ENCODE data around the gene CATSPER3.

CATSPER3 gene

DNA sequence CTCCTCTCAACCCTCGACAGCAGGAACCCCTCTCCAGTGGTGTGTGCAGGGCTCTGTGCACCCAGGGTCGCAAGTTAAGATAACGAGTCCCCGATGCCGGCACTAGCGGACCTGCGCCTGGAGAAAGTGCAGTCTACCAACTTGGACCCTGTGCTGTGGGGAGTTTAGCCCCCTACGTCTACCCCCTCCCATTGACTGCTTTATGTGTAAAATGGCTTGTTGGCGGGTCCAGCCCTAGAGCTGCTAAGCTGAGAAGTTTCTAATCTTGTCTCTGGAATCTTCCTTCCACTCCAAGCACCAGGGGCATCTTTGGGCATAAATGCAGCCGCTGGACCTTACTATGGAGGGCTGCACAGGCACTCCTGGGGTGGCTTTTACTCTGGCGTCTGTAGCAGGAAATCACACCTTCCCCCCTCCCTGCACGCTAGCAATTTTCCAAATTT lies 73.5 kb downstream of the CATSPER3 start:
- no peak for DNase-seq (ENCODE audit: low read depth in 2 of 2)

GRCh38 chr5:135041726-135042125 lies 74.0 kb downstream of the CATSPER3 start:
- DNase-seq (ENCODE audit: low read depth in 2 of 2) = no peak

DNA sequence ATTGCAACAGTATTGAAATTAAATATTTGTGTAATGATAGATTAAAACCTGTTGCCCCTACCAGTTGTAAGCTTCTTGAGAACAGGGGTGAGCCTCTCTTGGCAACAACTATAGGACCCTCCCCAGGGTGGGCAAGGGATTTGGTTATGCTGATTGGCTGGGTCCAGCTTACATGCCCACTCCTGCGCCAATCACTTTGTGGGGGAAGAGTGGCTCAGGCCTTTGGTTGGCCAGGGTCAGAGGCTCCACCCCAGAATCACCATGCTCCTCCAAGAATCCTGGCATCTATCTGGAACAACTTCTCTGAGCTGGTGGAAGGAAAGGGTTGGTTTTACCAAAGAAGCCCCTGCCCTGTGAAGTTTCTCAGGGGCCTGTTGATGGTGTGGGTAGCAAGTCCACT lies 74.9 kb downstream of the CATSPER3 start:
- DNase-seq (ENCODE audit: low read depth in 2 of 2) = no peak

GRCh38 chr5:135045488-135045887 lies 77.8 kb downstream of the CATSPER3 start:
- no peak for DNase-seq (ENCODE audit: low read depth in 2 of 2)

GRCh38 chr5:135046661-135047346 lies 79.1 kb downstream of the CATSPER3 start:
- no peak for DNase-seq (ENCODE audit: low read depth in 2 of 2)

GRCh38 chr5:135047347-135047695 lies 79.6 kb downstream of the CATSPER3 start:
- DNase-seq (ENCODE audit: low read depth in 2 of 2) = no peak

DNA sequence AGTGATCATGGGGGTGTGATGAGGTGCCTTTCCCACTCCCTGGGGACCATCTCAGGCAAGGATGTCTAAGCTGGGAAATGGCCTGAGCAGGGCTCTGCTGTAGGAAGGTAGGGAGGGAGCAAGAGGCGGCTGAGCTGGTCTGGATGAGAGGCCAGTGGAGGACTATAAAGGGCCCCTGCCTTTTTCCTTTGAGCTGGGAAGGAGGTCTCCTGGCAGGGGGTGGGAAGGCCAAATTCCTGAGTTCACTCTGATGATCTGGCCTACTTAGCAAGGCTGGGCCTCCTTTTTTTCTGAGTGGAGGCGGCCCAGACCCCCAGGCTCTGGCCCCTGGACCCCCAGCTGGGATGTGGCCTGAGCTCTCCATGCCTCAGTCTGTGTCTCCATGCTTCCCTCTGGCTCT lies 80.6 kb downstream of the CATSPER3 start:
- DNase-seq (ENCODE audit: low read depth in 2 of 2) = no peak

DNA sequence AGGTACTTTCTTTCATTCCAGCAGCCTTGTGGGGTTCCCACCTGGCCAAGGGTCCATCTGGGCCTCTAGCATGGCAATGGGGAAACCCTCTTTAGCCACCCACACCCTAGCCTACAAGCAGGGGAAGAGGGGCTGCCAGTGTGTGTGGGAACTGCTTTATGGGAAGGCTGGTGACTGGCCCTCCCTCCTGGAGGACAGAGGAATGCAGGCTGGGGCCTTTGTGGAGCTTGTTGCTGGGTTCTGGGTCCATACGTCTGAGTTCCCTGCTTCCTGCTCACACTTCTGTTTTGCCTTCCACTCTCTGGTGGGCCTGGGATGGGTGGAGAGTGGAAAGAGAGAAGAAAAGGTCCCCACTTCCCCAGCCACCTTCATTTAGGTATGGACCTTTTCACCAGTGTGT lies 81.2 kb downstream of the CATSPER3 start:
- DNase-seq (ENCODE audit: low read depth in 2 of 2) = no peak

DNA sequence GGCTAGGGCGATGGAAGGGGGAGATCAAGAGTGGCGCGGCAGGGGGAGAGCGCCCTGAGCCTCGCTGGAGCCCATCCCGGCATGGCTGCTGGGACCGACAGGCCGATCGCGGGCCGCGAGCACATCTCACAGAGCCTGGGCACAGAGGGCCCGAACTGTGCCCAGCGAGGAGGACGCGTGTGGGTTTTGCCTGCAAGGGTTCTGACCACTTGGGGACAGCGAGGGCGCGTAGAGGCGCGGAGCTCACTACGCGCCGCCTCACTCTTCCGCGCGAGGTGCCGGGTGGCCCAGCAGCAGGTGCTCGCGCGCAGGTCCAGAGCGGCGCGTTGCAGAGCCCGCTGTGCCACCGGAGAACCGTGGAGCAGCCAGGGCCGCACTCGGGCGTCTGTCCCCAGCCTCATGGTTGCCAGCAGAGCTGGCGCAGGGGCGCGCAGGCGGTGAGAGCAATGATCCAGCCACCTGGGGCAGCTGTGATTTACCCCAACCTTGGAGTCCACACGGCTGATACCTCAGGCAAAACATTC lies 82.6 kb downstream of the CATSPER3 start:
- DNase-seq (ENCODE audit: low read depth in 2 of 2) = no peak

GRCh38 chr5:135051399-135051798 lies 83.7 kb downstream of the CATSPER3 start:
- DNase-seq (ENCODE audit: low read depth in 2 of 2) = no peak

- DNase-seq (ENCODE audit: low read depth in 2 of 2) = no peak
These were observed 84.2 kb downstream of the CATSPER3 start for GRCh38 chr5:135051872-135052271.

- DNase-seq (ENCODE audit: low read depth in 2 of 2) = no peak
These were observed 84.9 kb downstream of the CATSPER3 start for GRCh38 chr5:135052511-135053145.

GRCh38 chr5:135053278-135053677 lies 85.6 kb downstream of the CATSPER3 start:
- DNase-seq (ENCODE audit: low read depth in 2 of 2) = no peak

GRCh38 chr5:135053989-135054388 lies 86.3 kb downstream of the CATSPER3 start:
- DNase-seq (ENCODE audit: low read depth in 2 of 2) = no peak

DNA sequence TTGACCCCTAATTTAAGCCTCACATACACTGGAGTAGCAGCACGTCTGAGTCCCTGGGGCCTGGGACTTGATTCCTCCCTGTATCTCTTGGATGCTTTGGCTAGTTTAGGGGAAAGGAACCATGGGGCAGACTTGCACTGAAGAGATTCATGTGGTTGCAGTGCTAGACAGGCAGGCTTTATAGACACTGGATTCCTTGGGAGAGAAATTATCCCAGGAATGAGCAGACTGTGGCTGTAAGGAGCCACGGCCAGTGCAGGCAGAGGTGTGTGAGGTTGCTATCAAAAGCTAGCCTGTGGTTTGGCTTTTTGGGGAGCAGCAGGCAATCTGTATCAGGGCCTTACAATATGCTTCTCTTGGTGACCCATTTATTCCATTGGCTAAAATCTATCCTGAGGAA lies 86.8 kb downstream of the CATSPER3 start:
- no peak for DNase-seq (ENCODE audit: low read depth in 2 of 2)

- no peak for DNase-seq (ENCODE audit: low read depth in 2 of 2)
These were observed 87.7 kb downstream of the CATSPER3 start for GRCh38 chr5:135055396-135055795.

DNA sequence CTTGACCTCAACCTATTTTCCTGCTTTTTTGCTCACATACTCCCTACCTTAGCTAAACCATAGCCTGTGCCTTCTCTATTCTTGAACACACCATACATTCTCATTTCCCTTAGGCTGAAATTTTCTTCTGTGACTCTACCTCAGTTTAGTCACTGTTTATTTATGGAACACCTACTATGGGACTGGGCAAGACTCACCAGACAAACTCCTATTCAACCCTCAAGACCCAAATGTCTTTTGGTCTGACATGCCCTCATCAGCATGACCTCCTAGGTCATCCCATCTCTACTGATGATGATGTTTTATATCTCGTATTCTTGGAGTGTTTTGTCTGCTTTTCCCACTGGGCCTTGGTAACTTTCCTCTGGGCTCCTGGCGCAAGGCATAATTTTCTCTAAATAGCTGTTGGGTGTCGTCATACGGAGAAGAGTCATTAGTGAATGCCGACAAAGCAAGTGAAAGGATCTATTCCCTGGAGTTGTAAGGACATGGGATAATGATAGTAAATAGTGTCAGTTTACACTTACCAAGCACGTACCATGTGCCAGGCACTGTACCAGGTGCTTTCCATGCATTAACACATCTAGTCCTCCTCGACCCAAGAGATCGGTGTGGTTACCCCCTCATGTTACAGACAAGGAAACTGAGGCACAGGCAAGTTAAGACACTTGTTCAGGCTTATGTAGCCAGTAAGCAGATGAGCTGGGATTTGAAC lies 88.8 kb downstream of the CATSPER3 start:
- DNase-seq (ENCODE audit: low read depth in 2 of 2) = no peak

DNA sequence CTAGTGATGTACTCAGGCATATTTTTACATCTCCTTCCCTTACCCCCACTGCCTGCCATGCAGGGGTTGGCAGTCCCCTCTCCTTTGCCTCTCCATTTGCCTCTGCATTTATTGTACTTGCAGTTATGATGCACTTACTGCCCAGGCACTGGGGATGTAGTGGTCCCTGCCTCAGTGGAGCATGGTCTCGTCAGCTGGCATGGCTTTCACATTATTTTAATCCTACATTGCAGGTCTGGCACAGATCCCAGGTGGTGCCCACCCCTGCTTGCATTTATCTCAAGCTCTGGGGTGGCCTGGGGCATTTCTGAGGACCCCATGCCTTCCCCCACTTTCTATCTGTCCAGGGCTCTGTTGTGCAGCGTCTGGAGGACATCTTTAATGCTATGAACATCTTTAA lies 89.5 kb downstream of the CATSPER3 start:
- no peak for DNase-seq (ENCODE audit: low read depth in 2 of 2)

DNA sequence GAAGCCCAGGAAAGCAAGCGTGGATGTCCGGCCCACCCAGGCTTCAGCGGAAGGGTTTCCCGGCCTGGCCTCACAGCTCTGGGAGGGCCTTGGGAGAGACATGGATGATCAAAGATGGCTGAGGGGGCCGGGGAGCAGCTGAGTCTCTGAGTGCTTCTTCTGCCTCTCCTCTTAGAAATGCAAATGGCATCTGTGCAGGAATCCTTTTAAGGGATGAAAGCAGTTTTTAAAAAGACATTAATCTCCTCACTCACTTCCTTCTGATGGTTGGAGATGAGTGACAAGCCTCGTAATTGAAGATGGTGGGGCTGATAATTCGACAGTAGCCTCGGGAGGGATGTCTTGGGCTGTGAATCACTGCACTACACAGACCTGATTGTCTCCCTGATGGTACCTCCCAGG lies 90.6 kb downstream of the CATSPER3 start:
- no peak for DNase-seq (ENCODE audit: low read depth in 2 of 2)

DNA sequence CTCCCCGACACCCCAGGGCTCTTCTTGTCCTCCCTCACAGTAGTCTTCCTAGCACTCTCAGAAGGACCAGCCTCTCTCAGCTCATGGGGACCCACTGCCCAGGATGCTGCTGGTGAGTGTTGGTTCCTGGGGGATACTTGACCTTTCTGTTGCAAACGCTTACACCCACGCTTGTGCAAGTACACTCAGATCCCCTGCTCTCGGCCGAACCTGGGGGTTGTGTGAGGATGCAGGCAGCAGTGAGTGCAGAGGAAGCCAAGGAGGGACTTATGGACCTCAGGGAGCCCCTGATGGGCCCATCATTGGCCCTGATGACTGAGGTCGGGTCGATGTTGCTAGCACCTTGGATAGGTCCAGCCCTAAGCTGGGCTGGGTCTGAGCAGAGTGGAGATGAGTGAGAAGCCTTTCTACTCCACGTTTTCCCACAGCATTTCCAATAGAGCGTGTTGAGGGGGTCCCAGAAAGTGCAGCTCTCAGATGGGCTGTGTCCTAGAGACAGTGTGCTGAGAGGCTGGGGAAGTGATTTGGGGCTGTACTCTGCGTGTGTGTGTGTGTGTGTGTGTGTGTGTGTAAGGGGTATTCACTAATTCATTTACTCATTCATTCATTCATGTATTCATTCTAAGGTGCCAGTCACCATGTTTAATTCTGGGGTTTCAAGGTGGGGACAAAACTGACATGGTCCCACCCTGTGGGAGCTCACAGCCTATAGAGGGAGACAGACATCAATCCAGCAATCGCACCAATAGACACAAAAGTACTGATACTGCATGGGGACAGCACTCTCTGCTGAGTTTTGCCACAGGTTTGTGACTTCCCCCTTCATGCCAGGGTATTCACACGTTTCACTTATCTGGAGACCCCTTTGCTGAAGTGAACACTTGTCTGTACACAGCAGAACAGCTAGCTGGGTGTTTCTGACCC lies 91.6 kb downstream of the CATSPER3 start:
- DNase-seq (ENCODE audit: low read depth in 2 of 2) = no peak

DNA sequence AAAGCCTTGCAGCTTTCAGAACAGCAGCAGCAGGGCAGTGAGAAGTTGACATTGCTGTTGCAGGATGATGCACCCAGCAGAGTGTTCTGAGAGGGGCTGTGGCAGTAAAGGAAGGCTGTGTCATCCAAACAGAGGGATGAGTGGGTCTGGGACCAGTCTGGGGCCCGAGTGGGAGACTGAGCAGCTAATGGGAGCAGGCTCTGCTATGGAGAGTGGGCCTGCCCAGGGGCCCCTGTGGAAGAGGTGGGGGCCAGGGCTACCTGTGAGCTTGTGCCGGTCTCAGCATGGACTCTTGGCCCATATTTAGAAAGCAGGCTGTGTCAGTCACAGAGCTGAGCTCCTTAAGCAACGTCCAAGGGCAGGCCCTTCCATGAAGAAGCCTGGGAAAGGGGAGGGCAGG lies 92.3 kb downstream of the CATSPER3 start:
- no peak for DNase-seq (ENCODE audit: low read depth in 2 of 2)

- DNase-seq (ENCODE audit: low read depth in 2 of 2) = no peak
These were observed 93.3 kb downstream of the CATSPER3 start for GRCh38 chr5:135061001-135061400.
